ENCODE measurements around the gene COPZ2.

DNA sequence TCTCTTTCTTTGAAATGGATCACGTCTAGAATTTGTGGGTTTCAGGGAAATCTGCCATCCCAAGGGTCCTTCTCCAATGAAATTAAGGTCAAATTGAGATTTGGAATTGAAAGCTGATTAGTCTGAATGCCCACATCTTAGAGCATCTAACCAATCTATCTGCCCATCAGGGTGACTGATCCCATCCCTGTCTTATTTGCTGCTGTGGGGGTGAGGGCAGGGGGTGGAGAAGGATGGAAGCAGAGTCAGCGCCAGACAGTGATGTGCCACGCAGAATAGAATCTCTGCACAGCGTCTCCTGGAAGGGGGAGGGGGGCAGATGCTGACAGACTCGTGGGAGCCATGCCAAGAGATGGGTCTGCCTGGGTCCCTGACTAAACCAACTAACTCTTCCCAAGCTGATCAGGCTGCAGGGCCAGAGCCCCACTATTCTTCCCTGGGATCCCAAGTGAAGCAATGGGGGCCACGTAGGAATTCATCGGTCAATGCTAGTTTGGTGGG, 34.6 kb downstream of the COPZ2 start:
- TF ChIP-seq POLR2A (IDR thresholded peaks at IDR 0.05; ENCODE audit: low read length) = no peak
- TF ChIP-seq GATA1 (IDR thresholded peaks at IDR 0.05; ENCODE audit: low read depth, low read length) = no peak

Measured in erythroblast (primary cell).